ENCODE measurements around the gene TMEM233. TPM values are rescaled to one million over a fixed set of nuclear protein-coding genes. Genes with fewer than 3 reads are reported as not detected.
A peak's percentile ranks its signal among the peaks of the same experiment; 100 is the strongest.

TMEM233 gene
- total RNA-seq, 4 donors from 2014 or later = 25.2 to 89.1 (median 57.8) TPM

DNA sequence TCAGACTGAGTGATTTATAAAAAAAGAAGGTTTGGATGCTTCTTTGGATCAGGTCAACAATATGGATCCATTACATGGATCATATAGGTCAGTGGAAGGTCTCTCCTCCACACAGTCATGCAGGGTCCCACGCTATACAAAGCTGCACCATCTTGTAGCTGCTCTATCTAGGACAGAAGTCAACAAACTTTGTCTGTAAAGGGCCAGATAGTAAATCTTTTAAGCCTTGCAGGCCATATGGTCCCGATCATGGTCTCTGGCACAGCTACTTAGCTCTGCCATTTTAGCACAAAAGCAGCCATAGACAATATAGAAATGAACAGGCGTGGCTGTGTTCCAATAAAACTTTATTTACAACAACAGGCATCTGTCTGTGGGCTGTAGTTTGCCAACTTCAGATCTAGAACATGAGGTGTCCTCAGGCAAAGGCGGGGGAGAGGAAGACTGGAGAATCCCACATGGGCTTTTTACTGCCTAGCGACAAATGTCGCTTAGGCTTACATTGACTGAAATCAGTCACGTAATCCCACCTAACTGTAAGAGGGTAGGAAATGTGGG, 36.7 kb downstream of the TMEM233 start:
- DNase-seq (no peak), ATAC-seq (no peak)
- Histone ChIP-seq H3K9me3 (no peaks in the 10 kb centered on the region), H3K4me3 (no peak overlapping the region), H3K27me3 (no peaks in the 10 kb centered on the region), H3K4me1 (peaks cover 18 to 29% of the 10 kb centered on the region in 2 donors), H3K36me3 (peaks cover 0 to 34% of the 10 kb centered on the region in 2 donors), H3K27ac (peak overlapping the region in 2 of 4 donors; percentile 56 to 63)
- no peak for TF ChIP-seq POLR2A (IDR thresholded peaks at IDR 0.05)
- TF ChIP-seq, protein P1, sequence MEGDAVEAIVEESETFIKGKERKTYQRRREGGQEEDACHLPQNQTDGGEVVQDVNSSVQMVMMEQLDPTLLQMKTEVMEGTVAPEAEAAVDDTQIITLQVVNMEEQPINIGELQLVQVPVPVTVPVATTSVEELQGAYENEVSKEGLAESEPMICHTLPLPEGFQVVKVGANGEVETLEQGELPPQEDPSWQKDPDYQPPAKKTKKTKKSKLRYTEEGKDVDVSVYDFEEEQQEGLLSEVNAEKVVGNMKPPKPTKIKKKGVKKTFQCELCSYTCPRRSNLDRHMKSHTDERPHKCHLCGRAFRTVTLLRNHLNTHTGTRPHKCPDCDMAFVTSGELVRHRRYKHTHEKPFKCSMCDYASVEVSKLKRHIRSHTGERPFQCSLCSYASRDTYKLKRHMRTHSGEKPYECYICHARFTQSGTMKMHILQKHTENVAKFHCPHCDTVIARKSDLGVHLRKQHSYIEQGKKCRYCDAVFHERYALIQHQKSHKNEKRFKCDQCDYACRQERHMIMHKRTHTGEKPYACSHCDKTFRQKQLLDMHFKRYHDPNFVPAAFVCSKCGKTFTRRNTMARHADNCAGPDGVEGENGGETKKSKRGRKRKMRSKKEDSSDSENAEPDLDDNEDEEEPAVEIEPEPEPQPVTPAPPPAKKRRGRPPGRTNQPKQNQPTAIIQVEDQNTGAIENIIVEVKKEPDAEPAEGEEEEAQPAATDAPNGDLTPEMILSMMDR (IDR thresholded peaks at IDR 0.05 in 4 of 5, conservative IDR thresholded peaks at IDR 0.05 in 1 of 5) = no peak
- intact Hi-C loops (cut with DNase I; ENCODE audit: low total_unique reads) (no loop called here), in situ Hi-C loops (cut with MboI; ENCODE audit: low sequenced_read_pairs in 4 of 4) (no loop called here)

DNA sequence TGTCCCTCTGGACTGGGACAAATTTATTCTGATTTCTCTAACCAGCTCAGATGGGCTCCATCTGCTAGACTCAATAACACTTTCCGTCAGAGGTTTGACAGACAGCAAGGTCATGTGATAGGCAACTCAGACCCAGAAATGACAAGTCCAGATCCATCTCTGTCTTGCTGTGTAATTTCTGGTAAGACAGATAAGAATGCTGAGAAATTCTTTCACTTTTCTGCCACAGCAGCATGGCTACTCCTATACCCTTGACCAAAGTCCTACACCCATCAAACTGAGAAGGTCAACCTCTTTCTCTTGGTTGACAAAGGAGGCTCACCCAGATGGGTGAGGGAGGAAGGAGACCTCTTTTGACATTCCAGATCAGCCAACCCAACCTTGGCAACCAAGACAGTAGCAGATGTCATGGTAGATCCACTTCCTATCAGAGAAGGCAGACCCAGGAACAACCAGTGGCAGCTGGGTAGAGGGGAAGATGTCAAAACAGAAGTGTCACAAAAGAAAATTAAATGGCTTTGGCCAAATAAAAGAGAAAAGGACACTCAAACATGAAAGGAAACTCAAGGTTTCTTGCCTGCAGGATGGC, 37.5 kb downstream of the TMEM233 start:
- Histone ChIP-seq H3K4me3 (no peak overlapping the region), H3K27me3 (no peaks in the 10 kb centered on the region), H3K36me3 (peaks cover 0 to 34% of the 10 kb centered on the region in 2 donors), H3K9me3 (no peaks in the 10 kb centered on the region), H3K4me1 (peaks cover 18 to 29% of the 10 kb centered on the region in 2 donors), H3K27ac (peak overlapping the region in 3 of 4 donors; percentile 42 to 63 (median 56))
- in situ Hi-C loops (cut with MboI; ENCODE audit: low sequenced_read_pairs in 4 of 4) (no loop called here), intact Hi-C loops (cut with DNase I; ENCODE audit: low total_unique reads) (no loop called here)
- ATAC-seq (no peak), DNase-seq (no peak)
- TF ChIP-seq, protein P1 (IDR thresholded peaks at IDR 0.05 in 4 of 5, conservative IDR thresholded peaks at IDR 0.05 in 1 of 5) = no peak
- no peak for TF ChIP-seq POLR2A (IDR thresholded peaks at IDR 0.05)

DNA sequence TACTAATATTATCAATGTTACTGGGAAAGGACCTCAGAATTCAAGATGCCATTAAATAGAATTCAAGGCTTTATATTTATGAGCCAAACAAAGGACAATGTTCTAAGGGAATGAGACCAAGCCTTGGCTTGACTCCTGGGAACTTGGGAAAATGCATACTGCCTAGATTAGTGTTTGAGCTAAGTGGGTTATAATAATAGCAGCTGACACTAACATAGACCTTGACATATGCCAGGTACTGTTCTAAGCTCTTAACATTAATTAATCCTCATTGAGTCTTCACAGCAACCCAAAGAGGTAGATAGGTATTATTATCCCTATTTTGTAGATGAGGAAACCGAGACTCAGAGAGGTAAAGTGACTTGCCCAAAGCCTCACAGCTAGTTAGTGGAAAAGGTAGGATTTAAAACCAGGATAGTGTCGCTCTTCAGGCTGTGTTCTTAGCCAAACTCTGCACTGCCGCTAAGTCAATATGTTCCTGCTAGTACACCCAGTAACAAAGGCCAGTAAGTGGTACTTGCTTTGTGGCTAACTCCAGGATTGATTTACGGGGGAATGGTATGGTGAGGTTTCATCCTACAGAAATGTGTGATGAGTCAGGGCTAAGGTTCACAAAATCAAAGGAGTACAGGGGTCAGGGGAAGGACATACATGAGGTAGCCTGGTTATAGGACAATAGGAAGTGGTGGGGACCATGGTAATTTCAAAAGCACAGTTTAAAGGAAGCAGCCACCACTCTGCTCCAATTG, 38.5 kb downstream of the TMEM233 start:
- Histone ChIP-seq H3K4me3 (no peak overlapping the region), H3K4me1 (peaks cover 18 to 24% of the 10 kb centered on the region in 2 donors), H3K27ac (peak overlapping the region in 3 of 4 donors; percentile 42 to 63 (median 56)), H3K9me3 (no peaks in the 10 kb centered on the region), H3K36me3 (peaks cover 0 to 39% of the 10 kb centered on the region in 2 donors), H3K27me3 (no peaks in the 10 kb centered on the region)
- ATAC-seq = peak; percentile 31 to 64
- intact Hi-C loops (cut with DNase I; ENCODE audit: low total_unique reads) (no loop called here), in situ Hi-C loops (cut with MboI; ENCODE audit: low sequenced_read_pairs in 4 of 4) (no loop called here)
- TF ChIP-seq POLR2A (IDR thresholded peaks at IDR 0.05) = no peak
- TF ChIP-seq, protein P1 (IDR thresholded peaks at IDR 0.05 in 4 of 5, conservative IDR thresholded peaks at IDR 0.05 in 1 of 5) = no peak
- DNase-seq = no peak

DNA sequence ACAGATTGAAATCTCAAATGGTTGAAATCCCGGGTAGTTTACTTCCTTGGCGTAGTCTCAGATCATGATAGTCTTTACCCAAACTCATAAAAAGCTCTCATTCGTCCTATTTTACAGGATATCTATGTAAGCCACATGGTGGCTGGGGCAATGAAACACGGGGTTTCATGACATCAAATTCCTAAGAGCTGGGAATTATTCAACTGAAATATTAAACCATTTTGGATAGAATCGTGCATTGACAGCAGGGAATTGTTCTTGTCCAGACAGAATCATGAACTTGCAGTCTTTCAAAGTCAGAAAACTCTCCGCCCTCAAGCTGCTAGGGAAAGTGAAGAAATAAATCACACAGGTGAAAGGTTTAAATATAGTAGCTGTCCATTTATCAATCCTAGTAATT, 41.2 kb downstream of the TMEM233 start:
- no peak for DNase-seq
- Histone ChIP-seq H3K36me3 (peaks cover 0 to 38% of the 10 kb centered on the region in 2 donors), H3K4me3 (no peak overlapping the region), H3K27me3 (no peaks in the 10 kb centered on the region), H3K4me1 (peaks cover 18 to 23% of the 10 kb centered on the region in 2 donors), H3K9me3 (no peaks in the 10 kb centered on the region), H3K27ac (peak overlapping the region in 2 of 4 donors; percentile 40 to 53)
- no peak for ATAC-seq
- in situ Hi-C loops (cut with MboI; ENCODE audit: low sequenced_read_pairs in 4 of 4) (no loop called here), intact Hi-C loops (cut with DNase I; ENCODE audit: low total_unique reads) (no loop called here)
- TF ChIP-seq, protein P1 (IDR thresholded peaks at IDR 0.05 in 4 of 5, conservative IDR thresholded peaks at IDR 0.05 in 1 of 5) = no peak
- TF ChIP-seq POLR2A (IDR thresholded peaks at IDR 0.05) = no peak

Data from gastrocnemius medialis (tissue), 4 donors.